PC-3 (cell line): ENCODE data around the gene DALRD3. TPM values are rescaled to one million over a fixed set of nuclear protein-coding genes. Genes with fewer than 3 reads are reported as not detected.

Experiments
- ATAC-seq: fragments of 200-7000 bp; cut with Tn5 transposase; 2 replicates; pipeline ENCODE4 v1.9.1; 2020; ENCODE audit warnings: mild to moderate bottlenecking, moderate library complexity
- BruUV-seq: library from RNA; stranded (reverse); fragments of 400-500 nt; replicated peaks from 2 replicates; lab custom pipeline; 2021; lab: Mats Ljungman, UMichigan
- CTCF ChIA-PET: fragments of 300-600 bp; sonication (Branson Sonifier 250); formaldehyde crosslinking; loops from one replicate; lab custom pipeline; 2022; ENCODE audit warnings: antibody characterized with exemption; lab: Charles Lee
- POLR2A ChIA-PET: fragments of 300-600 bp; sonication (Branson Sonifier 250); formaldehyde crosslinking; loops from one replicate; lab custom pipeline; 2022; ENCODE audit warnings: antibody characterized with exemption; ENCODE audit not compliant: unreplicated experiment; lab: Charles Lee
- DNase-seq: peaks from one replicate; pipeline ENCODE4 v3.0.0-alpha.2; 2015
- H2AFZ ChIP-seq: fragments of 300-600 bp; sonication (generic); 2 replicates; pipeline ENCODE4 v1.6.0; 2016; ENCODE audit warnings: antibody characterized with exemption, low read length
- H3F3A ChIP-seq: fragments of 300-600 bp; sonication (generic); one replicate; pipeline ENCODE4 v1.6.0; 2017; ENCODE audit warnings: antibody characterized with exemption, low read length, control low read depth, mild to moderate bottlenecking; ENCODE audit not compliant: unreplicated experiment
- H3K27ac ChIP-seq: fragments of 300-600 bp; sonication (generic); 2 replicates; pipeline ENCODE4 v1.5.1; 2016; ENCODE audit warnings: mild to moderate bottlenecking, low read length
- H3K27me3 ChIP-seq: fragments of 300-600 bp; sonication (generic); 2 replicates; pipeline ENCODE4 v1.6.1; 2016; ENCODE audit warnings: low read length, mixed read lengths
- H3K36me3 ChIP-seq: fragments of 300-600 bp; sonication (generic); 2 replicates; pipeline ENCODE4 v1.6.1; 2016; ENCODE audit warnings: low read depth, mixed run types, low read length, mixed read lengths
- H3K4me1 ChIP-seq: fragments of 300-600 bp; sonication (generic); 2 replicates; pipeline ENCODE4 v1.5.1; 2016; ENCODE audit warnings: low read length; ENCODE audit not compliant: insufficient read depth
- H3K4me2 ChIP-seq: fragments of 300-600 bp; sonication (generic); 2 replicates; pipeline ENCODE4 v1.6.0; 2016; ENCODE audit warnings: low read length
- H3K4me3 ChIP-seq: fragments of 300-600 bp; sonication (generic); 2 replicates; pipeline ENCODE4 v1.5.1; 2016; ENCODE audit warnings: mild to moderate bottlenecking, low read length, mixed read lengths
- H3K79me2 ChIP-seq: fragments of 300-600 bp; sonication (generic); 2 replicates; pipeline ENCODE4 v1.6.1; 2017; ENCODE audit warnings: low read length, mixed read lengths
- H3K9ac ChIP-seq: fragments of 300-600 bp; sonication (generic); 2 replicates; pipeline ENCODE4 v1.6.0; 2016; ENCODE audit warnings: mild to moderate bottlenecking, low read length
- H3K9me2 ChIP-seq: fragments of 300-600 bp; sonication (generic); replicated peaks from 2 replicates; pipeline ENCODE4 v1.6.1; 2016; ENCODE audit warnings: mixed run types, low read length, mixed read lengths
- H3K9me3 ChIP-seq: fragments of 300-600 bp; sonication (generic); 2 replicates; pipeline ENCODE4 v1.6.1; 2016; ENCODE audit warnings: low read length, mixed read lengths
- H4K20me1 ChIP-seq: fragments of 300-600 bp; sonication (generic); 2 replicates; pipeline ENCODE4 v1.6.1; 2016; ENCODE audit warnings: low read length, mixed read lengths
- CTCF ChIP-seq: fragments of 300-600 bp; sonication (generic); conservative IDR thresholded peaks from 2 replicates; pipeline ENCODE4 v1.5.1; 2017; ENCODE audit warnings: antibody characterized with exemption, low read depth, mild to moderate bottlenecking, low read length
- EZH2 ChIP-seq: fragments of 300-600 bp; sonication (generic); IDR thresholded peaks from one replicate; pipeline ENCODE4 v1.6.1; 2017; ENCODE audit warnings: antibody characterized with exemption, mild to moderate bottlenecking, low read length; ENCODE audit not compliant: unreplicated experiment
- EZH2phosphoT487 ChIP-seq: fragments of 300-600 bp; sonication (generic); IDR thresholded peaks from 2 replicates; pipeline ENCODE4 v1.6.1; 2018; ENCODE audit warnings: mild to moderate bottlenecking, antibody characterized with exemption, low read length, borderline replicate concordance
- intact Hi-C: fragments of 100-400 bp; cut with micrococcal nuclease; formaldehyde crosslinking; loops from 2 replicates; pipeline ENCODE4 v1.9.0; 2023
- total RNA-seq: library from RNA; depleted of rRNA; stranded (reverse); fragments of >200 nt; gene quantifications from 2 replicates; pipeline ENCODE4 v1.2.3, GENCODE V29; 2014

The DALRD3 gene
- total RNA-seq, 1 experiment from 2014 or later, result 43.3 TPM

- Histone ChIP-seq H3K79me2 (no peaks in the 10 kb centered on the region), H3K36me3 (peaks cover 47% of the 10 kb centered on the region), H3K9ac (no peak overlapping the region), H4K20me1 (no peaks in the 10 kb centered on the region), H3K4me1 (no peaks in the 10 kb centered on the region), H3K27ac (no peak overlapping the region), H3K27me3 (no peaks in the 10 kb centered on the region), H2AFZ (no peak overlapping the region), H3K9me2 (no peaks in the 10 kb centered on the region), H3K9me3 (no peaks in the 10 kb centered on the region), H3K4me3 (no peak overlapping the region), H3F3A (no peaks in the 10 kb centered on the region), H3K4me2 (no peak overlapping the region)
- CTCF ChIA-PET, result no interaction called here
- no peak for TF ChIP-seq EZH2
- TF ChIP-seq CTCF, result no peak
- TF ChIP-seq EZH2phosphoT487, result no peak
- ATAC-seq (no peak), DNase-seq (no peak)
- intact Hi-C loops, result no loop called here
- POLR2A ChIA-PET, result interaction anchor here (0.5 kb wide), 1 partner anchor 244 kb away, joined by 10 read pairs; no protein-coding TSS in a partner anchor
- BruUV-seq, result no TSS peak
Measured at GRCh38 chr3:48979451-48979850, 38.9 kb downstream of the DALRD3 start.

- intact Hi-C loops, result no loop called here
- Histone ChIP-seq H3K4me3 (no peak overlapping the region), H3K27me3 (no peaks in the 10 kb centered on the region), H3K9me2 (no peaks in the 10 kb centered on the region), H3K27ac (no peak overlapping the region), H2AFZ (no peak overlapping the region), H3K4me2 (no peak overlapping the region), H3F3A (no peaks in the 10 kb centered on the region), H3K36me3 (peaks cover 59% of the 10 kb centered on the region), H3K9ac (no peak overlapping the region), H4K20me1 (no peaks in the 10 kb centered on the region), H3K9me3 (no peaks in the 10 kb centered on the region), H3K4me1 (no peaks in the 10 kb centered on the region), H3K79me2 (no peaks in the 10 kb centered on the region)
- TF ChIP-seq EZH2 (no peak), EZH2phosphoT487 (no peak), CTCF (no peak)
- POLR2A ChIA-PET, result interaction anchor here (0.6 kb wide), 1 partner anchor 672 kb away, joined by 4 read pairs; no protein-coding TSS in a partner anchor
- DNase-seq (no peak), ATAC-seq (no peak)
- no TSS peak for BruUV-seq
- CTCF ChIA-PET, result no interaction called here
Measured at GRCh38 chr3:48974076-48974864, 44.1 kb downstream of the DALRD3 start.

- Histone ChIP-seq H3K4me3 (no peak overlapping the region), H3K27me3 (no peaks in the 10 kb centered on the region), H2AFZ (no peak overlapping the region), H3K4me2 (no peak overlapping the region), H3K4me1 (no peaks in the 10 kb centered on the region), H3F3A (no peaks in the 10 kb centered on the region), H3K27ac (no peak overlapping the region), H3K9me3 (no peaks in the 10 kb centered on the region), H3K79me2 (no peaks in the 10 kb centered on the region), H3K9me2 (no peaks in the 10 kb centered on the region), H3K9ac (no peak overlapping the region), H3K36me3 (peaks cover 63% of the 10 kb centered on the region), H4K20me1 (no peaks in the 10 kb centered on the region)
- CTCF ChIA-PET, result no interaction called here
- intact Hi-C loops, result no loop called here
- POLR2A ChIA-PET, result no interaction called here
- ATAC-seq, result no peak
- no TSS peak for BruUV-seq
- DNase-seq, result no peak
- TF ChIP-seq CTCF, result no peak
- TF ChIP-seq EZH2phosphoT487, result no peak
- no peak for TF ChIP-seq EZH2
Measured at GRCh38 chr3:48970586-48970985, 47.8 kb downstream of the DALRD3 start.
